Measurements from ENCODE around the gene LRRC7. TPM values are rescaled to one million over a fixed set of nuclear protein-coding genes. Genes with fewer than 3 reads are reported as not detected.

The LRRC7 gene
- polyA plus RNA-seq, 1 experiment: not detected

- ChIA-PET CTCF (no interaction called here), POLR2A (no interaction called here)
- H3K9me3 ChIP-seq (ENCODE audit: control insufficient read depth, insufficient read depth, low read length): no peaks in the 10 kb centered on the region
- H3K27ac ChIP-seq (ENCODE audit: low read depth, low read length): no peak overlapping the region
- DNase-seq (ENCODE audit: low read depth, low spot score): no peak
- H3K27me3 ChIP-seq (ENCODE audit: control insufficient read depth, insufficient read depth, low read length): no peaks in the 10 kb centered on the region
- H3K4me3 ChIP-seq (ENCODE audit: low read depth, low read length): no peak overlapping the region
- TF ChIP-seq, protein P1, sequence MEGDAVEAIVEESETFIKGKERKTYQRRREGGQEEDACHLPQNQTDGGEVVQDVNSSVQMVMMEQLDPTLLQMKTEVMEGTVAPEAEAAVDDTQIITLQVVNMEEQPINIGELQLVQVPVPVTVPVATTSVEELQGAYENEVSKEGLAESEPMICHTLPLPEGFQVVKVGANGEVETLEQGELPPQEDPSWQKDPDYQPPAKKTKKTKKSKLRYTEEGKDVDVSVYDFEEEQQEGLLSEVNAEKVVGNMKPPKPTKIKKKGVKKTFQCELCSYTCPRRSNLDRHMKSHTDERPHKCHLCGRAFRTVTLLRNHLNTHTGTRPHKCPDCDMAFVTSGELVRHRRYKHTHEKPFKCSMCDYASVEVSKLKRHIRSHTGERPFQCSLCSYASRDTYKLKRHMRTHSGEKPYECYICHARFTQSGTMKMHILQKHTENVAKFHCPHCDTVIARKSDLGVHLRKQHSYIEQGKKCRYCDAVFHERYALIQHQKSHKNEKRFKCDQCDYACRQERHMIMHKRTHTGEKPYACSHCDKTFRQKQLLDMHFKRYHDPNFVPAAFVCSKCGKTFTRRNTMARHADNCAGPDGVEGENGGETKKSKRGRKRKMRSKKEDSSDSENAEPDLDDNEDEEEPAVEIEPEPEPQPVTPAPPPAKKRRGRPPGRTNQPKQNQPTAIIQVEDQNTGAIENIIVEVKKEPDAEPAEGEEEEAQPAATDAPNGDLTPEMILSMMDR (IDR thresholded peaks at IDR 0.05; ENCODE audit: low read depth, low read length): no peak
These were observed 43.6 kb downstream of the LRRC7 start for GRCh38 chr1:69611316-69611715.

DNA sequence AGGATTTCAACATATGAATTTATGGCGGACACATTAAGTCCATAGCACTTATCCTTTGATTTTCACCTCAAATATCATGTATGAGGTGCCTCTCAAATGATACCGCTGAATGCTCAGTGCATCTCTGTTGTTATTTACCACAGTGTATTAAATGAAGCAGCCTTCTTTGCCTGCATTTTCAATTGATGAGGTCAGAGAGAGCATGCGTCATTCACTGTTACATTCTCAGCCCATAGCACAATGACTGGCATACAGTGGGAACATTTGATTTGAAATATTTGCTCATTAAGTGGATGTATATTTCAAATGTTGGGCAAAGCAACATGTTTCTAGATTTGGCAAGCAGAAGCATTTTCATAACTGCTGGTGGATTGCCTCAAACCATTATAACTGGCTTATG, 45.7 kb downstream of the LRRC7 start:
- DNase-seq (ENCODE audit: low read depth, low spot score): no peak
- POLR2A ChIA-PET: no interaction called here

GRCh38 chr1:69638673-69639072, 71.0 kb downstream of the LRRC7 start:
- POLR2A ChIA-PET: no interaction called here
- Histone ChIP-seq H3K9me3 (ENCODE audit: control insufficient read depth, insufficient read depth, low read length) (no peaks in the 10 kb centered on the region), H3K27ac (ENCODE audit: low read depth, low read length) (no peak overlapping the region), H3K27me3 (ENCODE audit: control insufficient read depth, insufficient read depth, low read length) (no peaks in the 10 kb centered on the region), H3K4me3 (ENCODE audit: low read depth, low read length) (no peak overlapping the region)
- TF ChIP-seq, protein P1 (IDR thresholded peaks at IDR 0.05; ENCODE audit: low read depth, low read length): no peak
- CTCF ChIA-PET: no interaction called here
- DNase-seq (ENCODE audit: low read depth, low spot score): no peak

More for the DNA sequence above, 45.7 kb downstream of the LRRC7 start:
- CTCF ChIA-PET: no interaction called here
- TF ChIP-seq, protein P1 (IDR thresholded peaks at IDR 0.05; ENCODE audit: low read depth, low read length): no peak
- no peaks in the 10 kb centered on the region for H3K27me3 ChIP-seq (ENCODE audit: control insufficient read depth, insufficient read depth, low read length)
- no peaks in the 10 kb centered on the region for H3K9me3 ChIP-seq (ENCODE audit: control insufficient read depth, insufficient read depth, low read length)
- no peak overlapping the region for H3K27ac ChIP-seq (ENCODE audit: low read depth, low read length)
- no peak overlapping the region for H3K4me3 ChIP-seq (ENCODE audit: low read depth, low read length)

- Histone ChIP-seq H3K27me3 (ENCODE audit: control insufficient read depth, insufficient read depth, low read length) (no peaks in the 10 kb centered on the region), H3K9me3 (ENCODE audit: control insufficient read depth, insufficient read depth, low read length) (no peaks in the 10 kb centered on the region), H3K4me3 (ENCODE audit: low read depth, low read length) (no peak overlapping the region), H3K27ac (ENCODE audit: low read depth, low read length) (no peak overlapping the region)
- TF ChIP-seq, protein P1 (IDR thresholded peaks at IDR 0.05; ENCODE audit: low read depth, low read length): no peak
- ChIA-PET POLR2A (no interaction called here), CTCF (no interaction called here)
- DNase-seq (ENCODE audit: low read depth, low spot score): no peak
These were observed 71.4 kb downstream of the LRRC7 start for GRCh38 chr1:69639159-69639558.

DNA sequence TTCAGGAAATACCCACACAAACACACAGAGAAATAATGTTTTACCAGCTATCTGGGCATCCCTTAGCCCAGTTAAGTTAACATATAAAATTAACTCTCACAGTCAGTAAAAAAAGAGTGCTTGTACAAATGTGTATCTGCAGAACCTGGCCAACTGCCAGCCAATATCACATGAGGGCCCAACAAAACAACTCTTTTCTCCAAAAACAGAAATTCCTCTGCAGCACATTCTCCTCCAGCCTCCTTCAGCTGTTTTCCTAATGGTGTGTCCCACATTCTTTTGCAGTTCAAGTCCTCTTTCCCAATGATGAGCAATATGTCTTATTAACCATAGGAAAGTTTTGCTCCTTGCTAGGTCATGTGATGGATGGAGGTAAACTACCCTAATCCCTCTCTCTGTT, 75.5 kb downstream of the LRRC7 start:
- ChIA-PET CTCF (no interaction called here), POLR2A (no interaction called here)
- H3K27ac ChIP-seq (ENCODE audit: low read depth, low read length): no peak overlapping the region
- no peaks in the 10 kb centered on the region for H3K27me3 ChIP-seq (ENCODE audit: control insufficient read depth, insufficient read depth, low read length)
- no peak for DNase-seq (ENCODE audit: low read depth, low spot score)
- no peaks in the 10 kb centered on the region for H3K9me3 ChIP-seq (ENCODE audit: control insufficient read depth, insufficient read depth, low read length)
- no peak overlapping the region for H3K4me3 ChIP-seq (ENCODE audit: low read depth, low read length)
- TF ChIP-seq, protein P1 (IDR thresholded peaks at IDR 0.05; ENCODE audit: low read depth, low read length): no peak

Data from AG04450 (cell line).